ENCODE data around the gene NPR2. TPM values are rescaled to one million over a fixed set of nuclear protein-coding genes. Genes with fewer than 3 reads are reported as not detected.

NPR2 gene
- total RNA-seq, 1 experiment from 2014 or later: 10.1 TPM

DNA sequence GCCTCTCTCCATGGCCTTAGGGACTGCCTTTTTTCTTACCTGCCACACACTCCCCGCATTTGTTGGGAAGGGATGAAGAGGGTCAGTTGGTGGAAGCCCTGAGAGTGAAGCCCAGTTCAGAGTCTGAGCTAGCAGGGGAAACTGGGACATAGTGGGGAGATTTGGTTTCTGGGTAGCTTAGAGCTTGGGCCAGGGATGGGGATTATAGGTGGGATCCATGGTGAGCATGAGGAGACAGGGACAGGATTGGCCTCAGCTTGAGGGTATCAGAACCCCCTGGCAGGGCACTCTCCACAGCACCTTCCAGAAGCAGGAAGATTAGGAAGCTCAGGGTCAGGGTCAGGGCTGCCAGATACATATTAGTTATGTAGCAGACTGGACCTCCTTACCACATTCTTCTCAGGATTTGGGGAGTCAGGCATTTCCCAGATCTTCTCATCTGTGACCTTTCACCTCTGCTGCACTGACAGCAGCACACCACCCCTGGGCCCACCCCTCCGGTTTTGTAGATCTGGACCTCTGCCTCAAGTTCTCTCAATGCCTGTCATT is 61.0 kb downstream of the NPR2 start (continued):
- TF ChIP-seq, protein P1, sequence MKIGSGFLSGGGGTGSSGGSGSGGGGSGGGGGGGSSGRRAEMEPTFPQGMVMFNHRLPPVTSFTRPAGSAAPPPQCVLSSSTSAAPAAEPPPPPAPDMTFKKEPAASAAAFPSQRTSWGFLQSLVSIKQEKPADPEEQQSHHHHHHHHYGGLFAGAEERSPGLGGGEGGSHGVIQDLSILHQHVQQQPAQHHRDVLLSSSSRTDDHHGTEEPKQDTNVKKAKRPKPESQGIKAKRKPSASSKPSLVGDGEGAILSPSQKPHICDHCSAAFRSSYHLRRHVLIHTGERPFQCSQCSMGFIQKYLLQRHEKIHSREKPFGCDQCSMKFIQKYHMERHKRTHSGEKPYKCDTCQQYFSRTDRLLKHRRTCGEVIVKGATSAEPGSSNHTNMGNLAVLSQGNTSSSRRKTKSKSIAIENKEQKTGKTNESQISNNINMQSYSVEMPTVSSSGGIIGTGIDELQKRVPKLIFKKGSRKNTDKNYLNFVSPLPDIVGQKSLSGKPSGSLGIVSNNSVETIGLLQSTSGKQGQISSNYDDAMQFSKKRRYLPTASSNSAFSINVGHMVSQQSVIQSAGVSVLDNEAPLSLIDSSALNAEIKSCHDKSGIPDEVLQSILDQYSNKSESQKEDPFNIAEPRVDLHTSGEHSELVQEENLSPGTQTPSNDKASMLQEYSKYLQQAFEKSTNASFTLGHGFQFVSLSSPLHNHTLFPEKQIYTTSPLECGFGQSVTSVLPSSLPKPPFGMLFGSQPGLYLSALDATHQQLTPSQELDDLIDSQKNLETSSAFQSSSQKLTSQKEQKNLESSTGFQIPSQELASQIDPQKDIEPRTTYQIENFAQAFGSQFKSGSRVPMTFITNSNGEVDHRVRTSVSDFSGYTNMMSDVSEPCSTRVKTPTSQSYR (CRISPR knock-in tag; IDR thresholded peaks at IDR 0.05): no peak
- TF ChIP-seq ATF1 (CRISPR knock-in tag; IDR thresholded peaks at IDR 0.05) (no peak), GTF2I (CRISPR knock-in tag; conservative IDR thresholded peaks at IDR 0.05) (no peak), SMAD3 (CRISPR knock-in tag; IDR thresholded peaks at IDR 0.05; ENCODE audit: borderline replicate concordance) (no peak), PRDM15 (CRISPR knock-in tag; IDR thresholded peaks at IDR 0.05) (no peak), GABPB1 (CRISPR knock-in tag; IDR thresholded peaks at IDR 0.05) (no peak), ZNF532 (CRISPR knock-in tag; IDR thresholded peaks at IDR 0.05; ENCODE audit: borderline replicate concordance) (no peak)

GRCh38 chr9:35852876-35853865 is 61.8 kb downstream of the NPR2 start:
- ChIA-PET CTCF (no interaction called here), POLR2A (no interaction called here)
- H3K9me3 Mint-ChIP-seq: no peaks in the 10 kb centered on the region
- no peak overlapping the region for H3K4me3 Mint-ChIP-seq
- peaks cover 22% of the 10 kb centered on the region for H3K27me3 Mint-ChIP-seq (ENCODE audit: low read depth)
- DNase-seq (ENCODE audit: low spot score) (no peak), ATAC-seq (no peak)
- H3K27ac Mint-ChIP-seq: no peak overlapping the region
- no peaks in the 10 kb centered on the region for H3K4me1 Mint-ChIP-seq
- no peaks in the 10 kb centered on the region for H3K36me3 Mint-ChIP-seq
- no peak for TF ChIP-seq KAT7 (CRISPR knock-in tag; IDR thresholded peaks at IDR 0.05; ENCODE audit: borderline replicate concordance)
- TF ChIP-seq IRF2 (CRISPR knock-in tag; IDR thresholded peaks at IDR 0.05; ENCODE audit: borderline replicate concordance, low read depth): no peak
- TF ChIP-seq TEAD4 (CRISPR knock-in tag; IDR thresholded peaks at IDR 0.05): no peak
- no peak for TF ChIP-seq ATF2 (CRISPR knock-in tag; IDR thresholded peaks at IDR 0.05; ENCODE audit: borderline replicate concordance, low read depth)
- TF ChIP-seq ZNF121 (CRISPR knock-in tag; IDR thresholded peaks at IDR 0.05): no peak
- TF ChIP-seq NR2C2 (CRISPR knock-in tag; IDR thresholded peaks at IDR 0.05): no peak
- no peak for TF ChIP-seq ZNF671 (CRISPR knock-in tag; IDR thresholded peaks at IDR 0.05)
- TF ChIP-seq MAX (CRISPR knock-in tag; IDR thresholded peaks at IDR 0.05): no peak
- TF ChIP-seq ZBTB43 (CRISPR knock-in tag; IDR thresholded peaks at IDR 0.05): no peak
- TF ChIP-seq CDX4 (CRISPR knock-in tag; IDR thresholded peaks at IDR 0.05; ENCODE audit: borderline replicate concordance): no peak
- no peak for TF ChIP-seq ZMAT4 (CRISPR knock-in tag; IDR thresholded peaks at IDR 0.05)
- no peak for TF ChIP-seq FOXJ3 (CRISPR knock-in tag; IDR thresholded peaks at IDR 0.05; ENCODE audit: borderline replicate concordance)

All from WTC11 (cell line).